GM21737 (cell line): ENCODE results near the gene HES6.

ENCODE experiments used
- ATAC-seq: cut with Tn5 transposase; IDR thresholded peaks from one replicate; pipeline ENCODE4 v1.9.1; 2021; ENCODE audit warnings: mild to moderate bottlenecking, moderate library complexity; ENCODE audit not compliant: unreplicated experiment

HES6 gene

GRCh38 chr2:238255636-238256035, 15.8 kb upstream of the HES6 start:
- no peak for ATAC-seq

- ATAC-seq, result no peak
Measured at GRCh38 chr2:238255151-238255551, 15.3 kb upstream of the HES6 start.

DNA sequence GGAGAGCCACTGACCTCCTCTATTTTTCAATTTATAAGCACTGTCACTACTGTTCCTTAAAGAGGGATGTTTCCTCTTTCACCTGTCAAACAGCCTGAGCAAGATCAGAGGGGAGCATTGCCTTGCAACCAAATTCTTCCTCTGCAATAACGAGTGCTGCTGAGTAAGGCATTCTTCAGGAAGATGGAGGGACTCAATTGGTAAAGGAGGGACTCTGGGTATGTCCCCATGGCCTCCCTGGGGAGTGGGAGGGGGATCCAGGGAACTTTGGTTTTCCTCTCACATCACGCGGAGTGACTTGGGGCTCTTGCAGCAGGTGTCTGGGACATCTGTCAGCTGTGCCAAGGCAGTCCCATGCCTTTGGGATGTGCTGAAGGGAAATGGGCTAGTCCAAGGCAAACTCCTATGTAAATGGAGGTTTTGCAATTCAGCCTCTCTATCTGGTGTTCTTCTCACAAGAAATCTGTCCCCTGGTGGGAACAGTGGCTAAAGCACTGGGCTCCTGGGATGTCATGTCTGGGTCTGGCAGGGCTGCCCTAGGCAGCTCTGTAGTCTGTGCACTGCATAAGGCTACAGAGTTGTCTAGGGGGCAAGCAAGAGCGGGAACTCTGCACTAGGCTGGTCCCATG, 14.4 kb upstream of the HES6 start:
- no peak for ATAC-seq

- ATAC-seq, result no peak
Measured at GRCh38 chr2:238252766-238253630, 13.2 kb upstream of the HES6 start.

- ATAC-seq, result no peak
Measured at GRCh38 chr2:238251986-238252385, 12.1 kb upstream of the HES6 start.

DNA sequence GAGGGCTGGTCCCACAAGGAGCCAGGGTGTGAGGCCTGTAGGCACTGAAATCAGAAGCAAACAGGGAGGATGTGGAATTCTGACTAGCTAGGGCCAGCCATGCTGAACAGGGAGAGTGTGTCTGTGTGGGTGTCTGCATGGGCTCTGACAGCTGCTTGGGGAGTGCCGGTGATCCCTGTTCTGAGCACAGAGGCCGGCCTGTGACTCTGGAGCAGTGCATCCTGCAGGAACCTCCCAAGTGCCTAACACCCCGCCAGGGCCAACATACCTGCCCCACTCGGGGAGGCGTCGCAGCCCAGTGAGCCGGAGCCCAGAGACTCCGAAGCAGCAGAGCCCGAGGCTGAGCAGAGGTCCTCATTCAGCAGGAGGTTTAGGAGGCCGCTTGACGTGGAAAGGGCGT, 11.5 kb upstream of the HES6 start:
- no peak for ATAC-seq

GRCh38 chr2:238250896-238251295, 11.1 kb upstream of the HES6 start:
- ATAC-seq, result no peak

DNA sequence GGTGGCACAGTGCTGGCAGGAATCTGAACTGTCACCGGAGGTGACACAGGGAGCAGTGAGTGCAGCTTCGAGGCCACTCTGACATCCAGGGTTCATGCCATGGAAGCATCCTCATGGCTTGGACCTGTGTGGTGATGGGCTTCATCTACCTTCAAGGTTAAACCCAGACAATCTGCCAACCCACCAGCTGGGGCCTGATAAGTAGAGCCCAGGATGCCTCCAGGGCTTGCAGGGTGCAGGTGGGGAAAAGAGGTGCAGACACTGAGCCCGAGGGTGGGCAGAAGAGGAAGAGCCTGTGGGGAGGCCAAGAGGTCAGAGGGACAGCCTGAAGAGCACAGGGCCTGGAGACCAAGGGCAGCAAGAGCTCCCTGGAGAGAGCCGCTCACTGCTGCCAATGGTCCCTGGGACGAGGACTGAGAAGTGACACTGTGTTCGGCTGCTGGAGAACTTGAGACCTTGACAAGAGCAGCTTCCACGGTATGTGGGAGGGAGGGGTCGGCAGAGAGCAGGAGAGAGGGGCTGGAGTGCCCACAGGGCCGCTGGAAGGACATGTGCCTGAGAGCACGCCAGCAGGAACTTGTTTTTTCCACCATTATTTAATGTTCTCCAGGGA, 8.1 kb upstream of the HES6 start:
- no peak for ATAC-seq

DNA sequence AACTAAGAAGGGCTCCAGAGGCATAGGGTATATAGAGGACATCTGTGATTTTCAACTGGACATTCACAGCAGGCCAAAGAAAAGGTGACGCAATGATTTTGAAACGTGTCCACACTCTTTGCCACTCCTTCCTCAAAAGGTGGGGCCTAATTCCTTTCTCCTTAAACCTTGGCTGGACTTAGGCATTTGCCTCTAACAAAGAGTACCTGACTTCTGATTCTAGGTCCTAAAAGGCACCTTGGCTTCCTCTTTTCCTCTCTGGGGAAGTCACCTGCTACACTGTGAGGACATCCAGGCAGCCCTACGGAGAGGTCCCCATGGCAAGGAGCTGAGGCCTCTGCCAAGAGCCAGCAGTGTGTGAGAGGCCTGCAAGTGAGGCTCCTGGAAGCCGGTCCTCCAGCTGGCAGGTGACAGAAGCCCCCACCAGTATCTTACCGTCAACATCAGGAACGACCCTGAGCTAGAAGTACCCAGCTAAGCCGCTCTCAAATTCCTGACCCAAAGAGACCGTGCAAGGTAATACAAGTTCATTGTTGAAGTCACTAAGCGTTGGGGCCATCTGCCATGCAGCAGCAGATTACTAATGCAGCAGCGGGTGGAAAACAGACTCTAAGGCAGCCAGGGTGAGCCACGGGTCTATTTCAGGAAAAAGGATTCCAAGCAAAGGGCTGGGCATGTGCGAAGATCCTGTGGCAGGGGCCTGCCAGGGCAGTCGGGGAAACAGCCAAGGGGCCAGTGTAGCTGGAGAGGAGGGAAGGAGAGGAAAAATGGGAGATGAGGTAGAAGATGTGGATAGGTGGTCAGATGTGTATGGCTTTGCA, 7.4 kb upstream of the HES6 start:
- ATAC-seq, result no peak

- no peak for ATAC-seq
Measured at GRCh38 chr2:238244151-238244550, 4.3 kb upstream of the HES6 start.

- ATAC-seq, result no peak
Measured at GRCh38 chr2:238243496-238244076, 3.7 kb upstream of the HES6 start.

GRCh38 chr2:238242731-238243495, 3.1 kb upstream of the HES6 start:
- no peak for ATAC-seq

DNA sequence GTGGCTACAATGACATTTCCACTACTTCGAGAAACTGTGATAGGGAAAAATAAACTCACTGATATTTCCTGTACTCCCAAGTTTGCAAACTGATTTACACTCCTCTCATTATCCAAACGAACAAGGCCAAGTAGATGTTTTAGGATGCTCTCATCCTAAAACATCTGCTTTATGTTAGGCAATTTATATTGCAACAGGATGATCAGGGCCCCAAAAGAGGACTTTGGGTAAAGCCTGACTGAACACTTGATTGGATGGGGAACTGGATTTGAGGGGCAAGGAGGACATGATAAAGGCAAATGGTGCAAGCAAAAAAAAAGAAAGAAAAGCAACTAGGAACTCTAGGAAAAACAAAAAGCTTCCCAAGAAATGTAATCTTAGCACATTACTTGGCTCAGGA, 2.1 kb upstream of the HES6 start:
- no peak for ATAC-seq

GRCh38 chr2:238240757-238241711, 1.2 kb upstream of the HES6 start:
- no peak for ATAC-seq

- ATAC-seq, result peak; percentile 3
Measured at GRCh38 chr2:238239543-238239862, 335 bp downstream of the HES6 start.

DNA sequence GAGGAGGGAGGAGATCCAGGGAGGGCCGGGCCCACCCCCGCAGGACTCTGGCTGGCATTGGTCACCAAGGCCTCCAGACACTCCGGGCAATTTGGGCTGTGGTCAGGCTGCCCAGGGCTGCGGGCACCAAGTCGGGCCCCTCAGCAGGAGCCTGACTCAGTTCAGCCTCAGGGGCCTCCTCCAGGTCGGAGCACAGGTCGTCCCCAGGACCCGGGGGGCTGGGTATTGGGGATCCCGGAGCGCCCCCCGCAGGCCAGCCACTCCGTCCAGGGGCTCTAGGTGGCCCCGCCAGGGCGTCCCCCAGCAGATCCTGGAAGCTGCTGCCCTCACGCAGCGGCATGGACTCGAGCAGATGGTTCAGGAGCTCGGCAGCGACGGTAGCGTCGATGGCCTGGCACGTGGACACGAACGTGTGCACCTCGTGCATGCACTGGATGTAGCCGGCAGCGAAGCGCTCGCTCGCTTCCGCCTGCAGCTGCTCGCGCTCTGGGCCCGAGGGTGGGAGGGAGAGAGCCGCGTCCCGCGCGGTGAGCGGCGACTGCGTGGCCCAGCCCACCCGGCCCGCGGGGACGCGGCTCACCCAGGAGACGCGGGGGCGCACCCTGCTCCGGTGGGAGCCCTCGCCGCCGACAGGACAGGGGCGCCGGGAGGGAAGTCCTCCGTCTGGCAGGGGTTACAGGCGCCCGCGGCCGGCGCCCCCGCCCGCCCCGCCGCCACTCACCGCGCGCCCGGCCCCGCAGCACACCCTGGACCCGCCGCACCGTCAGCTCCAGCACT, 884 bp downstream of the HES6 start:
- peak; percentile 2 for ATAC-seq

DNA sequence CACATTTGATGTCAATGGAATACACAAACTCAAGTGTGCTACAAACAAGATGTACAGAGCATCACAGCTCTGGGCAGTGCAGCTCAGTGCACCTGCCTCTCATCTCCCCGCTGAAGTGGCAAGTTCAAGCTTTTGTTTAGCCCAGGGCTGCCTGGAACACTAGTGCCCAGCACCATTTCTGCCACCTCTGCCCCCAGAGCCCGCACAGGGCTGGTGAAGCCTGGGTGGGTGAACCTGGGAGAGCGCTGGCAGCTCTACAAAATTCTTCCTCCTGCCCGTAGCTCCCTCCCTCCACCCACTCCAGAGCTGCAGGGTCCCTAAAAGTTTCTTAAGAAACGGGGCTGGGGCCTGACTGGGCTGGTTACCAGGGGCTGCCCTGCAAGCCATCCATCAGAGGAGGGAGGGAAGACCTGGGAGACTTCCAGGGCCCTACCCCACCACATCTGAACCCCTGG, 1.5 kb downstream of the HES6 start:
- ATAC-seq, result no peak

- no peak for ATAC-seq
Measured at GRCh38 chr2:238237431-238238135, 2.3 kb downstream of the HES6 start.
